ENCODE data around the gene RNF212.

RNF212 gene

DNA sequence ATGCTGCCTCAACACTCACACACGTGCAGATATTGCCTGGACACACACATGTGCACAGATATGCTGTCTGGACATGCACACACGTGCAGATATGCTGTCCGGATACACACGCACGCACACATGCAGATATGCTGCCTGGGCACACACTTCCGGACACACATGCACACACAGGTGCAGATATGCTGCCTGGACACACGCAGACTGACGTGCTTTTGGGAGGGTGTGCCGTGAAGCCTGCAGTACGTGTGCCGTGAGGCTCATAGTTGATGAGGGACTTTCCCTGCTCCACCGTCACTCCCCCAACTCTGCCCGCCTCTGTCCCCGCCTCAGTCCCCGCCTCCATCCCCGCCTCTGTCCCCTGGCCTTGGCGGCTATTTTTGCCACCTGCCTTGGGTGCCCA, 87.2 kb downstream of the RNF212 start:
- no peaks in the 10 kb centered on the region for H3K9me3 ChIP-seq (ENCODE audit: low read depth, low read length)
- H3K9ac ChIP-seq (ENCODE audit: insufficient read length), result no peak overlapping the region
- H3K27ac ChIP-seq, result no peak overlapping the region
- no peak overlapping the region for H3K4me3 ChIP-seq
- no peak for DNase-seq (ENCODE audit: low read depth, low spot score)
- TF ChIP-seq POLR2AphosphoS5 (IDR thresholded peaks at IDR 0.05; ENCODE audit: borderline replicate concordance, low read depth, low read length) (0 out of 2 replicates have a peak, but pooled peaks have one; percentile 12), FOXP2 (optimal IDR thresholded peaks at IDR 0.05; ENCODE audit: control extremely low read depth, extremely low read length, insufficient read depth) (no peak)
- peaks cover 5% of the 10 kb centered on the region; the same call in 1 of the 2 replicates for H3K36me3 ChIP-seq (ENCODE audit: insufficient read depth, low read length)

DNA sequence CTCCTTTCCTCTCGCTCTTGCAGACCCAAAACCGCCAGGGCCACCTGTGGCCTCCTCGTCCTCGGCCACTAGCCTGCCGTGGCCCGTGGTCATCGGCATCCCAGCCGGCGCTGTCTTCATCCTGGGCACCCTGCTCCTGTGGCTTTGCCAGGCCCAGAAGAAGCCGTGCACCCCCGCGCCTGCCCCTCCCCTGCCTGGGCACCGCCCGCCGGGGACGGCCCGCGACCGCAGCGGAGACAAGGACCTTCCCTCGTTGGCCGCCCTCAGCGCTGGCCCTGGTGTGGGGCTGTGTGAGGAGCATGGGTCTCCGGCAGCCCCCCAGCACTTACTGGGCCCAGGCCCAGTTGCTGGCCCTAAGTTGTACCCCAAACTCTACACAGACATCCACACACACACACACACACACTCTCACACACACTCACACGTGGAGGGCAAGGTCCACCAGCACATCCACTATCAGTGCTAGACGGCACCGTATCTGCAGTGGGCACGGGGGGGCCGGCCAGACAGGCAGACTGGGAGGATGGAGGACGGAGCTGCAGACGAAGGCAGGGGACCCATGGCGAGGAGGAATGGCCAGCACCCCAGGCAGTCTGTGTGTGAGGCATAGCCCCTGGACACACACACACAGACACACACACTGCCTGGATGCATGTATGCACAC, 88.3 kb downstream of the RNF212 start:
- no peak overlapping the region for H3K27ac ChIP-seq
- TF ChIP-seq POLR2AphosphoS5 (IDR thresholded peaks at IDR 0.05; ENCODE audit: borderline replicate concordance, low read depth, low read length) (no peak), EZH2 (IDR thresholded peaks at IDR 0.05) (no peak), FOXP2 (optimal IDR thresholded peaks at IDR 0.05; ENCODE audit: control extremely low read depth, extremely low read length, insufficient read depth) (no peak)
- H3K9me3 ChIP-seq (ENCODE audit: low read depth, low read length), result no peaks in the 10 kb centered on the region
- H3K4me3 ChIP-seq, result no peak overlapping the region
- DNase-seq (ENCODE audit: low read depth, low spot score), result no peak
- peaks cover 5% of the 10 kb centered on the region; the same call in 1 of the 2 replicates for H3K36me3 ChIP-seq (ENCODE audit: insufficient read depth, low read length)
- H3K9ac ChIP-seq (ENCODE audit: insufficient read length), result no peak overlapping the region

DNA sequence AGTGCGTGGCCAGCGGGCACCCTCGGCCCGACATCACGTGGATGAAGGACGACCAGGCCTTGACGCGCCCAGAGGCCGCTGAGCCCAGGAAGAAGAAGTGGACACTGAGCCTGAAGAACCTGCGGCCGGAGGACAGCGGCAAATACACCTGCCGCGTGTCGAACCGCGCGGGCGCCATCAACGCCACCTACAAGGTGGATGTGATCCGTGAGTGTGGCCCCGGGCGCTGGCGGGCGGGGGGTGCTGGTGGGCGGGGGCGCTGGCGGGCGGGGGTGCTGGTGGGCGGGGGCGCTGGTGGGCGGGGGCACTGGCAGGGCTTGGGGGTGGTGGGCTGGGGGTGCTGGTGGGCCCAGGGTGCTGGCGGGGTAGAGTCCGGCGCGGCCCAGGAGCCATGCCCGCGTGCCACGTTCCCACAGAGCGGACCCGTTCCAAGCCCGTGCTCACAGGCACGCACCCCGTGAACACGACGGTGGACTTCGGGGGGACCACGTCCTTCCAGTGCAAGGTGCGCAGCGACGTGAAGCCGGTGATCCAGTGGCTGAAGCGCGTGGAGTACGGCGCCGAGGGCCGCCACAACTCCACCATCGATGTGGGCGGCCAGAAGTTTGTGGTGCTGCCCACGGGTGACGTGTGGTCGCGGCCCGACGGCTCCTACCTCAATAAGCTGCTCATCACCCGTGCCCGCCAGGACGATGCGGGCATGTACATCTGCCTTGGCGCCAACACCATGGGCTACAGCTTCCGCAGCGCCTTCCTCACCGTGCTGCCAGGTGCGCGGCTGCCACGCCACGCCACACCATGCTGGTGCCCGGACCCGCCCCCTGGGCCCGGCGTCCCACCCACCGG, 89.2 kb downstream of the RNF212 start:
- TF ChIP-seq EZH2 (IDR thresholded peaks at IDR 0.05) (no peak), FOXP2 (optimal IDR thresholded peaks at IDR 0.05; ENCODE audit: control extremely low read depth, extremely low read length, insufficient read depth) (no peak), POLR2AphosphoS5 (IDR thresholded peaks at IDR 0.05; ENCODE audit: borderline replicate concordance, low read depth, low read length) (no peak)
- Histone ChIP-seq H3K4me3 (no peak overlapping the region), H3K27ac (no peak overlapping the region), H3K9ac (ENCODE audit: insufficient read length) (no peak overlapping the region), H3K36me3 (ENCODE audit: insufficient read depth, low read length) (peaks cover 5% of the 10 kb centered on the region; the same call in 1 of the 2 replicates), H3K9me3 (ENCODE audit: low read depth, low read length) (no peaks in the 10 kb centered on the region)
- no peak for DNase-seq (ENCODE audit: low read depth, low spot score)

DNA sequence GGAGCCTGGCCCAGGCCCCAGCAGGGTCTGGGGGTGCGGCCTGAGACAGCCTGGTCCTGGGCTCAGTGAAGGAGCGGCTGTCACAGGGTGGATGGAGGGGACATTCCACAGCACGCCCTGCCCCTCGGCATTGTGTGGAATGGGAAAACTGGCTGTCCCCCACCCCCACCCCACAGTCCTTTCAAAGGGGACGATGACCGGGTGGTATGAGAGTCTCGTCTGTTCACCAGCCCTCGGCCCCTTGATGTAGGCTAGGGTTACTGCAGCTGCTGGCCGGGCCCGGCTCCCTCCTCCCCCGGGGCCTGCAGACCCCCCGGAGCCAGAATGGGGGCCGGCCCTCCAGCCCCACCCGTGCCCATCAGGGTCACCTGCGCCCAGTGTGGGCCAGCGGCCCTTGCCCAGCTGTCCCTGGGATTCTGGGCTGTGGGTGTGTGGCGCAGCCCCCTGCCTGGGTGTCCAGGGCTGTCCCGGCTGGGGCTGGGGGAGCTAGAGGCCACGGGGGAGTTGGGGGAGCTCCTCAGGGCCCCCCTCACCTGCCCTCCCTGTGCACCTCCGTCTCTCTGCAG, 90.2 kb downstream of the RNF212 start:
- Histone ChIP-seq H3K27ac (no peak overlapping the region), H3K4me3 (no peak overlapping the region), H3K36me3 (ENCODE audit: insufficient read depth, low read length) (peaks cover 5% of the 10 kb centered on the region; the same call in 1 of the 2 replicates), H3K9ac (ENCODE audit: insufficient read length) (no peak overlapping the region), H3K9me3 (ENCODE audit: low read depth, low read length) (no peaks in the 10 kb centered on the region)
- no peak for DNase-seq (ENCODE audit: low read depth, low spot score)
- TF ChIP-seq EZH2 (IDR thresholded peaks at IDR 0.05) (no peak), FOXP2 (optimal IDR thresholded peaks at IDR 0.05; ENCODE audit: control extremely low read depth, extremely low read length, insufficient read depth) (no peak), POLR2AphosphoS5 (IDR thresholded peaks at IDR 0.05; ENCODE audit: borderline replicate concordance, low read depth, low read length) (no peak)

DNA sequence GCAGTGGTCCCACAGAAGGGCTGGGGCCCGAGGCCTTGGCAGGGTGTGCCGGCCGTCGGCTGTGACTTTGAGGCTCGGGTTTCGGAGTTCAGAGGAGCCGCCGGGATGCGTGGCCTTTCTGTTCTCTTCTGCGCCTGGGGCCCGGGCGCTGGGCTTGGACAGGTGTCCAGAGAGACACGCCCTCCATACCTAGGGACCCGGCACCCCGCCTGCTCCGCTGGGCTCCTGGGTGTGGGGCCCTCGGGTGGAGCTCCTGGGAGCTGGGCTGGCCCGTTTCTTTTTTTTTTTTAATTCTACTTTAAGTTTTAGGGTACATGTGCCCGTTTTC, 90.7 kb downstream of the RNF212 start:
- Histone ChIP-seq H3K27ac (no peak overlapping the region), H3K9me3 (ENCODE audit: low read depth, low read length) (no peaks in the 10 kb centered on the region), H3K4me3 (no peak overlapping the region), H3K36me3 (ENCODE audit: insufficient read depth, low read length) (peaks cover 5% of the 10 kb centered on the region; the same call in 1 of the 2 replicates), H3K9ac (ENCODE audit: insufficient read length) (no peak overlapping the region)
- DNase-seq (ENCODE audit: low read depth, low spot score), result no peak
- TF ChIP-seq EZH2 (IDR thresholded peaks at IDR 0.05) (no peak), POLR2AphosphoS5 (IDR thresholded peaks at IDR 0.05; ENCODE audit: borderline replicate concordance, low read depth, low read length) (no peak), FOXP2 (optimal IDR thresholded peaks at IDR 0.05; ENCODE audit: control extremely low read depth, extremely low read length, insufficient read depth) (no peak)

DNA sequence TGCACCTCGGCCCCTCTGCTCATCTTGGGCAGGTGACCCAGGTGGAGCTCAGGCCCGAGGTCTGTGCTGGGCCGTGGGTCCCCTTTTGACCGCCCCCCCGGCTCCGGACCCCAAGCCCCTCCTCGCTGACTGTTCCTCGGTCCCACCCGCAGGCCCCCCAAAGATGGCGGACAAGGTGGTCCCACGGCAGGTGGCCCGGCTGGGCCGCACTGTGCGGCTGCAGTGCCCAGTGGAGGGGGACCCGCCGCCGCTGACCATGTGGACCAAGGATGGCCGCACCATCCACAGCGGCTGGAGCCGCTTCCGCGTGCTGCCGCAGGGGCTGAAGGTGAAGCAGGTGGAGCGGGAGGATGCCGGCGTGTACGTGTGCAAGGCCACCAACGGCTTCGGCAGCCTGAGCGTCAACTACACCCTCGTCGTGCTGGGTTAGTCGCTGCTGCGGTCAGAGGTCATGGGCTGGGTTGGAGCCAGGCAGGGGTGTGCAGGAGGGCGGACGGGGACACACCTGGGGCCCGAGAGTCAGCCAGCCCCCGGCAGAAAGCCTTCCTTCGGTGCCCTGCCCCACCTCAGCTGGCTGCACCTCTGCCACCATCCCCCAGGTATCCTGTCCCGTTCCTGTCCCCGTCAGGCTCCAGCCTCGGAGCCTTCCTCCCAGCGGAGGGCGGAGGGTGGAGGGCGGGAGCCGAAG, 91.2 kb downstream of the RNF212 start:
- TF ChIP-seq EZH2 (IDR thresholded peaks at IDR 0.05) (no peak), POLR2AphosphoS5 (IDR thresholded peaks at IDR 0.05; ENCODE audit: borderline replicate concordance, low read depth, low read length) (no peak), FOXP2 (optimal IDR thresholded peaks at IDR 0.05; ENCODE audit: control extremely low read depth, extremely low read length, insufficient read depth) (no peak)
- DNase-seq (ENCODE audit: low read depth, low spot score), result no peak
- Histone ChIP-seq H3K4me3 (no peak overlapping the region), H3K27ac (no peak overlapping the region), H3K9me3 (ENCODE audit: low read depth, low read length) (no peaks in the 10 kb centered on the region), H3K9ac (ENCODE audit: insufficient read length) (no peak overlapping the region), H3K36me3 (ENCODE audit: insufficient read depth, low read length) (peaks cover 5% of the 10 kb centered on the region; the same call in 1 of the 2 replicates)

Data from SK-N-MC (cell line).